Smooth muscle cell (in vitro differentiated cells): ENCODE measurements around the gene ADGB. TPM values are rescaled to one million over a fixed set of nuclear protein-coding genes. Genes with fewer than 3 reads are reported as not detected.

ENCODE experiments used
- DNase-seq: peaks from one replicate; lab custom pipeline; 2025; ENCODE audit not compliant: unreplicated experiment; lab: John Stamatoyannopoulos, UW
- H2AFZ ChIP-seq: fragments of 200-600 bp; sonication (generic); 2 replicates; pipeline ENCODE4 v1.6.0; 2016; ENCODE audit warnings: antibody characterized with exemption, low read depth, mild to moderate bottlenecking
- H3F3A ChIP-seq: fragments of 200-600 bp; sonication (generic); 2 replicates; pipeline ENCODE4 v1.6.0; 2017; ENCODE audit warnings: antibody characterized with exemption, low read depth
- H3K27ac ChIP-seq: fragments of 200-600 bp; sonication (generic); 2 replicates; pipeline ENCODE4 v1.5.1; 2016; ENCODE audit warnings: low read depth, mild to moderate bottlenecking
- H3K27me3 ChIP-seq: fragments of 200-600 bp; sonication (generic); 2 replicates; pipeline ENCODE4 v1.6.1; 2016; ENCODE audit warnings: low read depth, mild to moderate bottlenecking
- H3K36me3 ChIP-seq: fragments of 200-600 bp; sonication (generic); 2 replicates; pipeline ENCODE4 v1.5.1; 2016; ENCODE audit warnings: low read depth
- H3K4me1 ChIP-seq: fragments of 200-600 bp; sonication (generic); 2 replicates; pipeline ENCODE4 v1.5.1; 2016; ENCODE audit warnings: low read depth
- H3K4me2 ChIP-seq: fragments of 200-600 bp; sonication (generic); 2 replicates; pipeline ENCODE4 v1.6.0; 2016; ENCODE audit warnings: mild to moderate bottlenecking
- H3K4me3 ChIP-seq: fragments of 200-600 bp; sonication (generic); 2 replicates; pipeline ENCODE4 v1.5.1; 2016; ENCODE audit warnings: mild to moderate bottlenecking
- H3K79me2 ChIP-seq: fragments of 200-600 bp; sonication (generic); 2 replicates; pipeline ENCODE4 v1.6.0; 2016; ENCODE audit warnings: low read depth, mild to moderate bottlenecking
- H3K9ac ChIP-seq: fragments of 200-600 bp; sonication (generic); 2 replicates; pipeline ENCODE4 v1.6.0; 2016; ENCODE audit warnings: low read depth
- H3K9me3 ChIP-seq: fragments of 200-600 bp; sonication (generic); replicated peaks from 2 replicates; pipeline ENCODE4 v1.5.1; 2016; ENCODE audit warnings: low read depth
- H4K20me1 ChIP-seq: fragments of 200-600 bp; sonication (generic); 2 replicates; pipeline ENCODE4 v1.6.0; 2016; ENCODE audit warnings: low read depth
- whole genome bisulfite sequencing: methylation state at CpG from one replicate; pipeline ENCODE4 v1.1.7; 2016; ENCODE audit warnings: low lambda C conversion rate; 5-methylcytosine and 5-hydroxymethylcytosine counted together
- polyA plus RNA-seq: library from polyadenylated mRNA; unstranded; fragments of >200 nt; fragmentation: Nextera tagmentation; extraction: Ambion mirVana; gene quantifications from 2 replicates; pipeline ENCODE4 v1.2.1, GENCODE V29; 2016
- total RNA-seq: library from RNA; depleted of rRNA; stranded (reverse); fragments of >200 nt; gene quantifications from 2 replicates; pipeline ENCODE4 v1.2.3, GENCODE V29; 2014
- TF ChIP-seq, protein P1 (sequence below): fragments of 200-600 bp; sonication (generic); IDR thresholded peaks from 2 replicates; pipeline ENCODE4 v1.5.1; 2017; ENCODE audit warnings: borderline replicate concordance, mild to moderate bottlenecking, antibody characterized with exemption; ENCODE audit not compliant: insufficient read depth, poor library complexity, severe bottlenecking

ADGB gene
- total and polyA plus RNA-seq, 2 experiments from 2014 or later: 1.1 to 3.1 TPM

DNA sequence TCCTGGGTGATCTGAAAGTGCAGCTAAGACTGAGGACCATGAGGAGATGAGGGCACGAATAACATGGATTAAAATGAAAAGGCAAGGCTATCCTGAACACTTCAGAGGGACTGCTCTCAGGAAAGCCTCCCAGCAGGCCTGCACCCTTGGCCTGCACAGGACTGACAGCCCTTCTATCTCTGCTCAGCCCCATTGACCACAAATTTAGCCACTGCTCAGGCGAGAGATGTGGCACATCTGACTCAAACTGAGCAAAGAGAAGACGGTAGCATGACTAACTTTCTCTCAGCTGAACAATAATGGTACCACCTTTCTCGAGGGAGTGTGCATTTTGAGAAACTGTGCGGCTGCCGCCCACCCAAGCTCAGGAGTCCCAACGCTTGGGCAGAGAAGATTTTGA, 257.5 kb downstream of the ADGB start:
- Histone ChIP-seq H3K4me2 (no peak overlapping the region), H3K4me3 (no peak overlapping the region), H3K79me2 (no peaks in the 10 kb centered on the region), H3K9me3 (no peaks in the 10 kb centered on the region), H3K36me3 (no peaks in the 10 kb centered on the region), H3K27me3 (no peaks in the 10 kb centered on the region), H3K4me1 (peaks cover 11% of the 10 kb centered on the region), H3F3A (peaks cover 4% of the 10 kb centered on the region), H2AFZ (no peak overlapping the region), H4K20me1 (no peaks in the 10 kb centered on the region), H3K27ac (no peak overlapping the region), H3K9ac (no peak overlapping the region)
- TF ChIP-seq, protein P1, sequence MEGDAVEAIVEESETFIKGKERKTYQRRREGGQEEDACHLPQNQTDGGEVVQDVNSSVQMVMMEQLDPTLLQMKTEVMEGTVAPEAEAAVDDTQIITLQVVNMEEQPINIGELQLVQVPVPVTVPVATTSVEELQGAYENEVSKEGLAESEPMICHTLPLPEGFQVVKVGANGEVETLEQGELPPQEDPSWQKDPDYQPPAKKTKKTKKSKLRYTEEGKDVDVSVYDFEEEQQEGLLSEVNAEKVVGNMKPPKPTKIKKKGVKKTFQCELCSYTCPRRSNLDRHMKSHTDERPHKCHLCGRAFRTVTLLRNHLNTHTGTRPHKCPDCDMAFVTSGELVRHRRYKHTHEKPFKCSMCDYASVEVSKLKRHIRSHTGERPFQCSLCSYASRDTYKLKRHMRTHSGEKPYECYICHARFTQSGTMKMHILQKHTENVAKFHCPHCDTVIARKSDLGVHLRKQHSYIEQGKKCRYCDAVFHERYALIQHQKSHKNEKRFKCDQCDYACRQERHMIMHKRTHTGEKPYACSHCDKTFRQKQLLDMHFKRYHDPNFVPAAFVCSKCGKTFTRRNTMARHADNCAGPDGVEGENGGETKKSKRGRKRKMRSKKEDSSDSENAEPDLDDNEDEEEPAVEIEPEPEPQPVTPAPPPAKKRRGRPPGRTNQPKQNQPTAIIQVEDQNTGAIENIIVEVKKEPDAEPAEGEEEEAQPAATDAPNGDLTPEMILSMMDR: no peak
- 88% methylated on average over 7 of the region's 7 CpGs for WGBS
- no peak for DNase-seq

DNA sequence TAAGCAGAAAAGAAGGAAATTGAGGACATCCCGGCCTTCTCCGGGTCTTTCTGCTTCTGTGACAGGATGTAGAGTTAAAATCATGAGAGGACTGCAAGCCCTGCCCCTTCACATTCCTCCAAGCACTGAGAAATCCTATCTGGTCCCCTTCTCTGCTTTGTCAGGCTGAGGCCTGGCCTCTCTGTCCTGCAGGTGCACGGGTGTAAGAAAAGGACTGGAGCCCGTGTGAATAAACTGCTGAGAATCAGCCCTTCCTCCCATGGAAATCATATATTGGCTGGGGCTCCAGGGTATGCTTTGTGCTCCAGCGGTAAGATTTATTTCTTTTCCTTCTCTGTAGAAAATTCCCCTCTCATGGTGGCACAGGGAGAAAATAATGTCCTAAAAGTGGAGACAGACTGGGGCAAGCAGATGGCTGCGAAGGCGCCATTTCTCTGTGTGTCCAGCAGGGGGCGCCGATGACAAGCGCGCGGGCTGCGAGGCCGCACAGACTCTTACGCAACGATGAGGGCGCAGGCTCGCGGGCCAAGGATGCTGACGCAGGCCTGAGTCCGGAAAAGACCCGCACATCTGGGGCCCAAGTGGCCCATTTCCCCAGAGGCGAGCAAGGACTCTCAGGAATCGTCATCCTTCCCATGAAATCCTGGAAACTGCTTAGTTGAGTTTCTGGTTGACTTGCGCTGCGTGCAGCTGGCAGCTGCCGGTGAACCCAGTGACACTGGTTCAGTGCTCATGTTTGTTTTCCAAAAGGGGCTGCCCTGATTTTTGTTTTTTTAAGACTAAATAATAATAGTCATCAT, 258.6 kb downstream of the ADGB start:
- 16% methylated on average over 27 of the region's 27 CpGs for WGBS
- Histone ChIP-seq H3K4me2 (peak overlapping the region; percentile 84), H3K36me3 (no peaks in the 10 kb centered on the region), H3K9ac (no peak overlapping the region), H4K20me1 (no peaks in the 10 kb centered on the region), H3K4me3 (peak overlapping the region; percentile 47), H3F3A (no peaks in the 10 kb centered on the region), H3K27me3 (no peaks in the 10 kb centered on the region), H3K79me2 (no peaks in the 10 kb centered on the region), H3K9me3 (no peaks in the 10 kb centered on the region), H2AFZ (peak overlapping the region; percentile 98), H3K4me1 (peaks cover 11% of the 10 kb centered on the region), H3K27ac (peak overlapping the region; percentile 48)
- TF ChIP-seq, protein P1: peak; percentile 97
- peak; percentile 63 for DNase-seq

DNA sequence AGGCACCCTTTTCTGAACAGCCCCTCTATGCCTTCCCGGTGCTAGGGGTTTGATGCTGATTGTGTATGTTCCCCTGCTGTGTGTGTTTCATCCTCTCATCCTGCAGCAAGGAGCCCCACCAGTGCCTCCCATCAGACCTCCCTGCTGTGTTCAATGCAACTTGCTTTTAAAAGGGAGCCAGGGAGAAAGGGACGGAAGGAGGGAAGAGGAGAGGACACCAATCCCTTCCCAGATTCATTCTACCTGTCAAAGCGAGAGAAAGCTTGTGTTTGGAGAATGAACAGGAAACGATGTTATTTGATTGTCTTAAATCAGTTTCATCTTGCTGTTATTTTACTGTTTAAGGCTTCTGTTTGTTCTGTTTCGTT, 259.2 kb downstream of the ADGB start:
- H3K36me3 ChIP-seq: no peaks in the 10 kb centered on the region
- H3K79me2 ChIP-seq: no peaks in the 10 kb centered on the region
- peak overlapping the region; percentile 84 for H3K4me2 ChIP-seq
- no peaks in the 10 kb centered on the region for H4K20me1 ChIP-seq
- 43% methylated on average over 5 of the region's 5 CpGs for WGBS
- H3K4me3 ChIP-seq: peak overlapping the region; percentile 47
- H3K27me3 ChIP-seq: no peaks in the 10 kb centered on the region
- peaks cover 11% of the 10 kb centered on the region for H3K4me1 ChIP-seq
- H3K9ac ChIP-seq: no peak overlapping the region
- H2AFZ ChIP-seq: peak overlapping the region; percentile 98
- H3F3A ChIP-seq: no peaks in the 10 kb centered on the region
- H3K9me3 ChIP-seq: no peaks in the 10 kb centered on the region
- TF ChIP-seq, protein P1: no peak
- no peak for DNase-seq
- H3K27ac ChIP-seq: peak overlapping the region; percentile 48

DNA sequence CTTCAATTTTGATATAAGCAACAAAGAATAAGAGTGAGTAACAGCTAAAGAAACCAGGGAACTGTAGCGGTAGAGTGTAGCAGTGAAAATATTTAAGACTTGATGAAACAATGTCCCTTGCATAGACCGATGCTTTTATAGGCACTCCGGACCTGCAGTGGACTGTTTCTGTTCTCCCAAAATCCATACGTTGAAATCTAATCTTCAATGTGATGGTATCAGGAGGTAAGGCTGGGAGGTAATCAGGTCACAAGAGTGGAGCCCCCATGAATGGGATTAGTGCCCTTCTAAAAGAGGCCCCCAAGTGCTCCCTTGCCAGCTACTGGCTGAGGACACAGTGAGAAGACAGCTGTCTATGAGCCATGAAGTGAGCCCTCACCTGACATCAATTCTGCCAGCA, 260.4 kb downstream of the ADGB start:
- H3K4me3 ChIP-seq: no peak overlapping the region
- H3F3A ChIP-seq: no peaks in the 10 kb centered on the region
- H3K9me3 ChIP-seq: no peaks in the 10 kb centered on the region
- H3K4me1 ChIP-seq: peaks cover 11% of the 10 kb centered on the region
- H3K9ac ChIP-seq: no peak overlapping the region
- H3K36me3 ChIP-seq: no peaks in the 10 kb centered on the region
- no peak for DNase-seq
- no peak overlapping the region for H3K4me2 ChIP-seq
- 94% methylated on average over 4 of the region's 4 CpGs for WGBS
- H3K27me3 ChIP-seq: no peaks in the 10 kb centered on the region
- H2AFZ ChIP-seq: no peak overlapping the region
- H3K79me2 ChIP-seq: no peaks in the 10 kb centered on the region
- H4K20me1 ChIP-seq: no peaks in the 10 kb centered on the region
- TF ChIP-seq, protein P1: no peak
- no peak overlapping the region for H3K27ac ChIP-seq
